ENCODE results near the gene NCAPG2.
"Not testable (repeated sequence)": the region's sequence is repeated elsewhere in the genome, so short reads cannot be mapped to it uniquely, and the experiment has no call there.

Gene NCAPG2

DNA sequence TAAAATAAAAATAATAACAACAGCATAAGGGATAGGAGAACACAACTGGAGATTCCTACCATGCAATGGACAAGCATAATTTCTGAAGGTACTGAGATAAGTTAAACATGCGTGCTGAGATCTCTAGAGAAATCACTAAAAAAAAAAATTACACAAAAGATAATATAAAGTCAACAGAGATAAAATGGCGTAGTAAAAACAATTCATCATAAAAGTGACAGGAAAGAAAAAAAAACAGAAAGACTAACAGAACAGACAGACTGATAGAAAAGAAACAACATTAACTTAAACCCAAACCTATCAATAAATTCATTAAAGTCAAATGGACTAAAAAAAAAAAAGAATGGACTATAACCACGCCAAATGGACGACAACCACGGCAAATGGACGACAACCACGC lies 56.4 kb downstream of the NCAPG2 start:
- Histone ChIP-seq H3K9me3 (replicated peaks in 1 of 11) (peaks cover 0 to 7% (median 3%) of the 10 kb centered on the region in 11 experiments; a peak in 6 of 22 replicates), H3K36me3 (peaks cover 58 to 100% (median 95%) of the 10 kb centered on the region in 11 experiments)

DNA sequence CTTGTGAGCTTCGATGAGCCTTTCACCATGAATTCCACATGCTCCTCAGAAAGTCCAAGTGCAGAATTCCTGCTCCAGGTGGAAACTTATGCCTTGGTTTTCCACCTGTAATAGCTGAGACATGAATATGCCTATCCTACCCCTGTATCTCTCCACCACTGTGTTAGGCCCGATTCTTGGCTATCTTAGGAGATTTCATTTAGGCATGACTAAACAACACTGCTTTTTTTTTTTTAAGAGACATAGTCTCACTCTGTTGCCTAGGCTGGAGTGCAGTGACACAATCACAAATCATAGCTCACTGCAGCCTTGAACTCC lies 57.2 kb downstream of the NCAPG2 start:
- Histone ChIP-seq H3K27ac (no peak overlapping the region), H3K4me1 (no peaks in the 10 kb centered on the region), H3K4me2 (no peak overlapping the region), H3K9ac (no peak overlapping the region), H3K4me3 (no peak overlapping the region), H3K9me3 (replicated peaks in 1 of 11) (peaks cover 0 to 7% (median 3%) of the 10 kb centered on the region in 11 experiments; a peak in 6 of 22 replicates), H3K36me3 (peaks cover 61 to 100% (median 96%) of the 10 kb centered on the region in 11 experiments), H3K27me3 (no peaks in the 10 kb centered on the region), H4K20me1 (peaks cover 0 to 16% (median 0%) of the 10 kb centered on the region in 11 experiments; a peak in 2 of 22 replicates)
- TF ChIP-seq Cebpa-rat (IDR thresholded peaks at IDR 0.05) = no peak

More for the DNA sequence above, 56.4 kb downstream of the NCAPG2 start:
- Histone ChIP-seq H3K9ac (no peak overlapping the region), H3K4me3 (no peak overlapping the region), H4K20me1 (peaks cover 0 to 16% (median 0%) of the 10 kb centered on the region in 11 experiments; a peak in 2 of 22 replicates), H3K4me2 (no peak overlapping the region), H3K27me3 (no peaks in the 10 kb centered on the region), H3K27ac (no peak overlapping the region), H3K4me1 (no peaks in the 10 kb centered on the region)
- TF ChIP-seq Cebpa-rat (IDR thresholded peaks at IDR 0.05) = no peak

DNA sequence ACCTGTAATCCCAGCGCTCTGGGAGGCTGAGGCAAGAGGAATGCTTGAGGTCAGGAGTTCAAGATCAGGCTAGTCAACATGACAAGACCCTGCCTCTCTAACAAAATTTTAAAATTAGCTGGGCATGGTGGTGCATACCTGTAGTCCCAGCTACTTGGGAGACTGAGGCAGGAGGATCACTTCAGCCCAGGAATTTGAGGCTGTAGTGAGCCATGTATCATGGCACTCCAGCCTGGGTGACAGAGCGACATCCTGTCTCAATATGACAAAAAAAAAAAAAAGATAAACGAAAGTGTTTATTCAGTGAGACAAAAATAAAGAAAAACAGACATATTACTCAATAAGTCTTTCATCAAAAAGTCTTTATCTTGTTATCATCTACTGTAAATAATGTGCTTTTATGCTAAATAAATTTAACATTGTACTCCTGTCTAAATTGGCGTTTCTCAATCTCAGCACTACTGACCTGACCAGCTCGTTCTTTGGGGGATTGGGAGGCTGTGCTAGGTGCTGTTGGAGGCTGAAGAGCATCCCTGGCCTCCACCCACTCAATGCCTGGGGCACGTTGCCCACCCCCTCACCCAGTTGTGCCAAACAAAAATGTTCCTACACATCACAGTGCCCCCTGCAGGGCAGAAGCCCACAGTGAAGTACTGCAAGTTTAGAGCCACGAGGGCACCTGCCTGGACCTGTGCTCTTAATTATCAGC lies 57.7 kb downstream of the NCAPG2 start:
- Histone ChIP-seq H3K4me3 (no peak overlapping the region), H3K27me3 (no peaks in the 10 kb centered on the region), H3K9me3 (replicated peaks in 1 of 11) (peaks cover 0 to 7% (median 3%) of the 10 kb centered on the region in 11 experiments; a peak in 6 of 22 replicates), H4K20me1 (peaks cover 0 to 14% (median 0%) of the 10 kb centered on the region in 11 experiments; a peak in 2 of 22 replicates), H3K4me2 (no peak overlapping the region), H3K36me3 (peaks cover 62 to 100% (median 96%) of the 10 kb centered on the region in 11 experiments), H3K9ac (no peak overlapping the region), H3K4me1 (0 out of 20 replicates have a peak, but pooled peaks cover 0 to 2% (median 0%) of the 10 kb centered on the region in 10 experiments), H3K27ac (no peak overlapping the region)
- TF ChIP-seq Cebpa-rat (IDR thresholded peaks at IDR 0.05) = no peak

DNA sequence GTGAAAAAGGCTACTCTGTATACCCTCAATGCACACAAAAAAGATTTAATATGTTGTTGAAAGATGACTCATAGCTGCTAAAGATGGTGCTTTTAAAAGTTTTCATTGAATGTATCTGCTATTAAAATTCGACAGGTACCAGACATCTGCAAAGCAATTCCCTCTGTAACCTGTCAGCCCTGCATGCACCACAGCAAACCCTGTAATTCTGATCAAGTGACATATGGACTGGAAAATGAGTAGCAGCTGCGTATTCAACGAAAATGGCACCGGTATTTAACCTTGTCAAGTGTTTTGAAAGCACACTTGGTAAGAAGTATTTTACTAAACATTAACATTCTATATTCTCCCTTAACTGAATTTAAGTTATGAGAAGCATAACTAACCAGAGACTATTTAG lies 58.8 kb downstream of the NCAPG2 start:
- Histone ChIP-seq H4K20me1 (peaks cover 0 to 12% (median 0%) of the 10 kb centered on the region in 11 experiments; a peak in 2 of 22 replicates), H3K27ac (no peak overlapping the region), H3K9ac (no peak overlapping the region), H3K27me3 (no peaks in the 10 kb centered on the region), H3K9me3 (replicated peaks in 1 of 11) (peaks cover 0 to 7% (median 3%) of the 10 kb centered on the region in 11 experiments; a peak in 6 of 22 replicates), H3K4me3 (no peak overlapping the region), H3K4me2 (no peak overlapping the region), H3K36me3 (peaks cover 53 to 100% (median 94%) of the 10 kb centered on the region in 11 experiments), H3K4me1 (peaks cover 0 to 13% (median 7%) of the 10 kb centered on the region in 10 experiments; a peak in 9 of 20 replicates)
- TF ChIP-seq Cebpa-rat (IDR thresholded peaks at IDR 0.05) = no peak

DNA sequence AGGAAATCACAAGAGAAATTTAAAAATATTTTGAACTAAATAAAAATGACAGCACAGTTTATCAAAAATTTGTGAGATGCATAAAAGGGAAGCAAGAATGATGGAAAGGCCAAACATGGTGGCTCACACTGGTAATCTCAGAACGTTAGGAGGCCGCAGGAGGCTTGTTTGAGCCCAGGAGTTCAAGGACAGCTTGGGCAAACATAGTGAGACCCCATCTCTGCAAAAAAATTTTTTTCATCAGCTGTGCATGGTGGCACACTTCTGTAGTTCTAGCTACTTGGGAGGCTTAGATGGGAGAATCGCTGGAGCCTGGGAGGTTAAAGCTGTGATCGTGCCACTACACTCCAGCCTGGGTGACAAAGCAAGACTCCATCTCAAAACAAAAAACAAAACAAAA lies 62.5 kb downstream of the NCAPG2 start:
- Histone ChIP-seq H3K4me1 (peaks cover 0 to 21% (median 9%) of the 10 kb centered on the region in 10 experiments; a peak in 9 of 20 replicates), H3K27me3 (no peaks in the 10 kb centered on the region), H3K4me2 (no peak overlapping the region), H3K27ac (no peak overlapping the region), H3K4me3 (no peak overlapping the region), H3K9me3 (replicated peaks in 1 of 11) (peaks cover 0 to 5% (median 0%) of the 10 kb centered on the region in 11 experiments; a peak in 2 of 22 replicates), H4K20me1 (peaks cover 0 to 6% (median 0%) of the 10 kb centered on the region in 11 experiments; a peak in 2 of 22 replicates), H3K36me3 (peaks cover 43 to 100% (median 97%) of the 10 kb centered on the region in 11 experiments), H3K9ac (no peak overlapping the region)
- no peak for TF ChIP-seq Cebpa-rat (IDR thresholded peaks at IDR 0.05)

DNA sequence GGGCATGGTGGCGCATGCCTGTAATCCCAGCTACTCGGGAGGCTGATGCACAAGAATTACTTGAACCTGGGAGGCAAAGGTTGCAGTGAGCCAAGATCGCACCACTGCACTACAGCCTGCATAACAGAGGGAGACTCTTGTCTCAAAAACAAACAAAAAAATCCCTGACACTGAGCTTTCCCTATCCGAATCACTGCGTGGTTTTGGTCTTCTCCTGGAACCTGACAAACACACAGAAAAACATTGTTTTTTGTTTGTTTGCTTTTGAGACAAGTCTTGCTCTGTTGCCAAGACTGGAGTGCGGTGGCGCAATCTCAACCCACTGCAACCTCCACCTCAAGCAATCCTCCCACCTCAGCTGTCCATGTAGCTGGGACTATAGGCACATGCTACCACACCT lies 66.6 kb downstream of the NCAPG2 start:
- Histone ChIP-seq H3K4me1 (peaks cover 7 to 52% (median 29%) of the 10 kb centered on the region in 10 experiments), H3K27ac (no peak overlapping the region), H3K4me2 (no peak overlapping the region), H4K20me1 (peaks cover 0 to 3% (median 0%) of the 10 kb centered on the region in 11 experiments; a peak in 1 of 22 replicates), H3K9me3 (replicated peaks in 1 of 11) (peaks cover 0 to 5% (median 0%) of the 10 kb centered on the region in 11 experiments; a peak in 2 of 22 replicates), H3K36me3 (peaks cover 14 to 75% (median 62%) of the 10 kb centered on the region in 11 experiments), H3K27me3 (no peaks in the 10 kb centered on the region), H3K9ac (no peak overlapping the region), H3K4me3 (no peak overlapping the region)
- TF ChIP-seq Cebpa-rat (IDR thresholded peaks at IDR 0.05) = 0 out of 22 replicates have a peak, but pooled peaks of 1 of the 11 experiments have one; percentile 21

DNA sequence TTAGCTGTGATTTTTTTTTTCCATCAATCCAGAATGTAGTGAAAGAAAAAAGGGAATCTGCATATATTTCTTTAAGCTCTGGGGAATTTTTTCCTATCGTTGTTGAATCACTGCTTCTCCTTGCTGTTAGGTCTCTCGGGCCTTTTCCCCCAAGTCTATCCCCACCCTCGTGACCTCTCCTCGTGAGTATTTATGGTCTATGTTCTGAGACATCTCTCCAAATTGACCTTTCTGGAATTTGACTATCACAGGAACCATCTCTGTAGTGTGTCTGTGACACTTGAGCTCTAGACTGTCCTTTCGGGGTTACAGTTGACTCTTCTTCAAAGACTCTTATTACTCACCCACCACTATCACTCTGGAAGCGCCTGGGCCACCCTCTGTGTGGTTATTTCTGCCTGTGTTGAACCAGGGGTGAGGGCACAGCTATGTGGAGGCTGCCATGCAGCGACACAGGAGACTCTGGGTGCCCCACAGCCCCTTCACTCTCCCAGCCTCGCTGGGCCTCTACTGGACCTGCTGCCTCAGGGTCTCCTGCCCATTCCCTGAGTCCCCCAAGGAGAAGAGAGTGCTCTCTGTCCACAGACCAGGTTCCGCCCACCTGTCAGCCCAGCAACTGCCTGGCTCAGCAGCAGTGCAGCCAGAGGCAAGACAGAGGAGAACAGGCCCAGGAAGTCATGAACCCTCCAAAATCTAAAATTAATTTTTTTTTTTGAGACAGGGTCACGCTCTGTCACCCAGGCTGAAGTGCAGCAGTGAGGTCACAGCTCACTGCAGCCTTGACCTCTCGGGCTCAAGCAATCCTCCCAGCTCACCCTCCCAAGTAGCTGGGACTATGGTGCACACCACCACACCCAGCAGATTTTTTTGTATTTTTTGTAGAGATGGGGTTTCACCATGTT lies 71.3 kb downstream of the NCAPG2 start:
- Histone ChIP-seq H3K36me3 (peaks cover 28 to 70% (median 56%) of the 10 kb centered on the region in 11 experiments), H3K4me2 (peak overlapping the region; percentile 18 to 92 (median 83)), H3K27ac (peak overlapping the region in 8 of 11 experiments; percentile 14 to 73 (median 58); a peak in 14 of 22 replicates), H3K27me3 (no peaks in the 10 kb centered on the region), H3K9ac (peak overlapping the region in 6 of 11 experiments; percentile 12 to 70 (median 48); a peak in 7 of 22 replicates), H3K4me3 (peak overlapping the region in 2 of 10 experiments; percentile 7 to 30; a peak in 3 of 20 replicates), H4K20me1 (peaks cover 0 to 3% (median 0%) of the 10 kb centered on the region in 11 experiments; a peak in 1 of 22 replicates), H3K4me1 (peaks cover 7 to 56% (median 41%) of the 10 kb centered on the region in 10 experiments), H3K9me3 (replicated peaks in 1 of 11) (peaks cover 0 to 20% (median 0%) of the 10 kb centered on the region in 11 experiments; a peak in 5 of 22 replicates)
- TF ChIP-seq Cebpa-rat (IDR thresholded peaks at IDR 0.05) = no peak

DNA sequence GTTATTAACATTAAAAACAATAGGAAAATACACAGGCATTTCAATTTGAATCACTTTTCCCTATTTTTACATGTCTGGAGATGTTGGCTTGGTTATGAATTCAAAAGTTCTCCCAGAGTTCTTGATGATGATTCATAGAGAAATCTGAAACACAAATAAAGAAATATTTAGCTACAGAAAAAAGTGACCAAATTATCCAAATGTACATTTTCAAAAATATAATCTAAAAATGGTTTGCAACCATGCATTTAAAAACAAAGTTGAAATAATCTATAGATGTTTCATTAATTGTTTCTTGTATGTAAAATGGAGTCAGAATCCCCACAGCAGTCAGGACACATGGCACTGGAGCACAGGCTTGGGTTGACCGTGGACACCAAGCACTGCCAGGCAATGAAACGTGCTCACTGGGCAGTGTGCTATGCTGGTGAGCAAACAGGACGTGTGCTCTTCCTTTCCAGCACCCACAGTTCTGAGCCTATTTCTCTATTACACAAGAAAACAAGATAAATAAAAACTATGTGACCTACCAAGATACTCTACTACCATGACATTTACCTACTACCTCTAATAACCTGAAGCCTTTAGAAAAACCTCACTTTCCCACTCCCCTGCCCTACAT lies 72.9 kb downstream of the NCAPG2 start:
- Histone ChIP-seq H3K9ac (no peak overlapping the region), H3K4me2 (peak overlapping the region in 8 of 11 experiments; percentile 4 to 92 (median 84); a peak in 12 of 22 replicates), H3K36me3 (peaks cover 26 to 70% (median 53%) of the 10 kb centered on the region in 11 experiments), H3K9me3 (replicated peaks in 1 of 11) (peaks cover 0 to 22% (median 5%) of the 10 kb centered on the region in 11 experiments; a peak in 6 of 22 replicates), H3K27ac (no peak overlapping the region), H3K4me3 (no peak overlapping the region), H4K20me1 (peaks cover 0 to 3% (median 0%) of the 10 kb centered on the region in 11 experiments; a peak in 1 of 22 replicates), H3K4me1 (peaks cover 7 to 59% (median 43%) of the 10 kb centered on the region in 10 experiments), H3K27me3 (no peaks in the 10 kb centered on the region)
- no peak for TF ChIP-seq Cebpa-rat (IDR thresholded peaks at IDR 0.05)

DNA sequence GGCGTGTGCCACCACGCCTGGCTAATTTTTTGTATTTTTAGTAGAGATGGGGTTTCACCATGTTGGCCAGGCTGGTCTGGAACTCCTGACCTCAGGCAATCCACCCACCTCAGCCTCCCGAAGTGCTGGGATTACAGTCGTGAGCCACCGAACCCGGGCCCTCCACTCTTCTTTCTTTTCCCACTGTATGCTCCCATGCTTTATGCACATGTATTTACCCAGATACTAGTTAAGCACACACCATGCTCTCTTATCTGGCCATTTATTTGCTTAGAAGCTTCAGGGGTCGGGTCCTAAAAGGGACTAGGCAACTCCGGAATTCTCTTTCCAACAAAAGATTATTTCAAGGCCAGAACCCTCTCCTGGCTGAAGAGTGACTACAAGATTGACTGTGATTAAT lies 78.3 kb downstream of the NCAPG2 start:
- H3K4me2 ChIP-seq = peak overlapping the region; percentile 56 to 73 (median 61)
- H3K9ac ChIP-seq = peak overlapping the region in 2 of 11 experiments; percentile 18 to 40; a peak in 2 of 22 replicates
- H3K4me1 ChIP-seq = peaks cover 14 to 31% (median 27%) of the 10 kb centered on the region in 10 experiments
- H3K36me3 ChIP-seq = peaks cover 26 to 68% (median 52%) of the 10 kb centered on the region in 11 experiments
- not testable (repeated sequence) for H4K20me1 ChIP-seq, H3K27me3 ChIP-seq
- 0 out of 20 replicates have a peak overlapping the region, but pooled peaks of 1 of the 10 experiments have one; percentile 9 for H3K4me3 ChIP-seq
- H3K27ac ChIP-seq = peak overlapping the region in 8 of 11 experiments; percentile 36 to 65 (median 54); a peak in 12 of 22 replicates
- H3K9me3 ChIP-seq (replicated peaks in 1 of 11) = peaks cover 0 to 22% (median 9%) of the 10 kb centered on the region in 11 experiments; a peak in 6 of 22 replicates
